B cell (primary cell): ENCODE measurements around the gene MLLT6.
A peak's percentile ranks its signal among the peaks of the same experiment; 100 is the strongest.

Experiments used
- CTCF ChIP-seq: fragments of 200-600 bp; IDR thresholded peaks from one replicate; pipeline ENCODE4 v1.8.0; 2022; ENCODE audit warnings: antibody characterized with exemption, mild to moderate bottlenecking
- EZH2 ChIP-seq: IDR thresholded peaks from 2 replicates; pipeline ENCODE4 v1.6.1; 2012; ENCODE audit warnings: borderline replicate concordance, low read depth, mild to moderate bottlenecking, moderate library complexity, low read length; ENCODE audit not compliant: insufficient read depth, poor library complexity, severe bottlenecking

GRCh38 chr17:38729886-38730525, 24.9 kb downstream of the MLLT6 start, which contains the start of gene CISD3:
- TF ChIP-seq CTCF (peak; percentile 71), EZH2 (no peak)
